GM12878 (cell line): ENCODE data around the gene HEPHL1. TPM values are rescaled to one million over a fixed set of nuclear protein-coding genes. Genes with fewer than 3 reads are reported as not detected.

ENCODE experiments used
- ATAC-seq: fragments of 200-7000 bp; cut with Tn5 transposase; 3 replicates; pipeline ENCODE4 v1.9.1; 2020; ENCODE audit warnings: mild to moderate bottlenecking, moderate library complexity
- BruUV-seq: library from RNA; stranded (reverse); fragments of 400-500 nt; replicated peaks from 2 replicates; lab custom pipeline; 2021; lab: Mats Ljungman, UMichigan
- CTCF ChIA-PET: fragments of 300-600 bp; sonication (Branson Sonifier 250); formaldehyde crosslinking; extraction: SDS; loops from one replicate; lab custom pipeline; 2021; ENCODE audit warnings: inconsistent platforms; lab: Yijun Ruan, JAX
- POLR2A ChIA-PET: fragments of 350-600 bp; formaldehyde crosslinking; extraction: SDS; loops from one replicate; lab custom pipeline; 2021; ENCODE audit warnings: inconsistent platforms; lab: Charles Lee
- RAD21 ChIA-PET: fragments of 300-600 bp; sonication (Branson Sonifier 250); formaldehyde crosslinking; loops from one replicate; lab custom pipeline; 2023; ENCODE audit warnings: antibody characterized with exemption; ENCODE audit not compliant: unreplicated experiment; lab: Charles Lee
- SMC1A ChIA-PET: fragments of 300-600 bp; sonication (Branson Sonifier 250); formaldehyde crosslinking; loops from one replicate; lab custom pipeline; 2023; ENCODE audit not compliant: unreplicated experiment, uncharacterized antibody; lab: Charles Lee
- DNase-seq: peaks from one replicate; pipeline ENCODE4 v3.0.0-alpha.2; 2011; ENCODE audit warnings: low read depth, low spot score
- FAIRE-seq: peaks from 3 replicates; lab custom pipeline; 2011; peaks lifted over from hg19 to GRCh38; lab: Jason Lieb, UNC
- H2AFZ ChIP-seq: 2 replicates; pipeline ENCODE4 v1.6.0; 2011; ENCODE audit warnings: low read depth, low read length, control low read depth; ENCODE audit not compliant: control insufficient read depth
- H3K27ac ChIP-seq: 2 replicates; pipeline ENCODE4 v1.5.1; 2011; ENCODE audit warnings: control low read depth; ENCODE audit not compliant: control insufficient read depth, insufficient read depth
- H3K27me3 ChIP-seq, 2 experiments: replicated peaks in 1 of 2; 2 replicates each; pipeline versions ENCODE4 v1.6.0 to v1.6.1; 2011; ENCODE audit warnings: low read length in 1 of 2; ENCODE audit not compliant: control insufficient read depth in 2 of 2, insufficient read depth in 2 of 2
- H3K36me3 ChIP-seq, 2 experiments: 2 replicates each; pipeline ENCODE4 v1.5.1; 2011; ENCODE audit warnings: low read length in 1 of 2; ENCODE audit not compliant: control insufficient read depth in 2 of 2, insufficient read depth in 2 of 2
- H3K4me1 ChIP-seq: 2 replicates; pipeline ENCODE4 v1.6.1; 2011; ENCODE audit warnings: mild to moderate bottlenecking, low read length, moderate library complexity, mixed read lengths; ENCODE audit not compliant: control insufficient read depth, insufficient read depth
- H3K4me2 ChIP-seq: 2 replicates; pipeline ENCODE4 v1.6.0; 2011; ENCODE audit warnings: control low read depth; ENCODE audit not compliant: control insufficient read depth, insufficient read depth
- H3K4me3 ChIP-seq: fragments of 200-600 bp; sonication (generic); 2 replicates; pipeline ENCODE4 v1.5.1; 2016
- H3K79me2 ChIP-seq: 2 replicates; pipeline ENCODE4 v1.6.0; 2011; ENCODE audit warnings: low read length; ENCODE audit not compliant: control insufficient read depth, insufficient read depth
- H3K9ac ChIP-seq: 2 replicates; pipeline ENCODE4 v1.8.0; 2011; ENCODE audit warnings: low read length, control low read depth, mixed read lengths; ENCODE audit not compliant: control insufficient read depth, insufficient read depth
- H3K9me3 ChIP-seq: replicated peaks from 3 replicates; pipeline ENCODE4 v1.5.1; 2011; ENCODE audit warnings: mild to moderate bottlenecking, low read length; ENCODE audit not compliant: control insufficient read depth, insufficient read depth
- H4K20me1 ChIP-seq: 2 replicates; pipeline ENCODE4 v1.6.0; 2011; ENCODE audit not compliant: control insufficient read depth, insufficient read depth
- NFIC ChIP-seq: IDR thresholded peaks from 2 replicates; pipeline ENCODE4 v1.6.1; 2012; ENCODE audit warnings: low read depth, mild to moderate bottlenecking, inconsistent platforms, low read length, moderate library complexity
- RB1 ChIP-seq: fragments of 450-650 bp; formaldehyde crosslinking; IDR thresholded peaks from 2 replicates; pipeline ENCODE4 v1.6.1; 2017; ENCODE audit warnings: mild to moderate bottlenecking, borderline replicate concordance
- WGBS: methylation state at CpG from one replicate; pipeline ENCODE4 v1.1.6; 2016; ENCODE audit warnings: low lambda C conversion rate; ENCODE audit not compliant: insufficient replicate concordance, insufficient coverage; ENCODE audit errors: missing lambda C conversion rate; 5-methylcytosine and 5-hydroxymethylcytosine counted together
- in situ Hi-C: fragments of 300-500 bp; cut with MboI; formaldehyde crosslinking; loops from 9 replicates; pipeline ENCODE4 v1.14.3; 2018; ENCODE audit warnings: mixed read lengths
- intact Hi-C: fragments of 100-400 bp; cut with micrococcal nuclease; formaldehyde crosslinking; loops from one replicate; pipeline ENCODE4 v1.14.2; 2022; ENCODE audit not compliant: unreplicated experiment
- polyA plus RNA-seq, 11 experiments: library from polyadenylated mRNA; depleted of rRNA in 4 of 11; unstranded in 6 of 11; stranded (reverse) in 5 of 11; fragments of >200 nt; fragmentation: Nextera tagmentation in 4 of 11; fragmentation: Illumina TruSeq in 1 of 11; extraction: Ambion mirVana in 4 of 11; extraction: Trizol in 1 of 11; gene quantifications; 1 replicate in 1 of 11; 2 replicates in 10 of 11; pipeline versions ENCODE4 v1.2.1 to v1.2.3, GENCODE V29; 2011 to 2016; ENCODE audit warnings: inconsistent platforms in 2 of 11, missing spikeins in 2 of 11, low read depth in 1 of 11
- total RNA-seq, 4 experiments: library from RNA; depleted of rRNA in 3 of 4; stranded (reverse); fragments of >200 nt in 3 of 4; fragmentation: Illumina TruSeq in 1 of 4; extraction: Trizol in 1 of 4; gene quantifications; 2 replicates each; pipeline versions ENCODE4 v1.2.1 to v1.2.3, GENCODE V29; 2013 to 2021

Gene HEPHL1
- total and polyA plus RNA-seq, 10 of the 15 experiments (the other 5 are each of a cell fraction or from before 2014, with no cell fraction given), result 0.02 to 0.08 (median 0.05) TPM; not detected in 6

- H3K4me2 ChIP-seq, result no peak overlapping the region
- ATAC-seq, result no peak
- H3K9me3 ChIP-seq, result no peaks in the 10 kb centered on the region
- intact Hi-C loops (no loop called here), in situ Hi-C loops (no loop called here)
- H3K27ac ChIP-seq, result no peak overlapping the region
- WGBS, result 95% methylated on average over 3 of the region's 3 CpGs
- no peak overlapping the region for H3K9ac ChIP-seq
- BruUV-seq, result no TSS peak
- no peaks in the 10 kb centered on the region for H3K36me3 ChIP-seq
- no peaks in the 10 kb centered on the region for H4K20me1 ChIP-seq
- ChIA-PET SMC1A (interaction anchor here (1.0 to 1.3 kb wide), 2 partner anchors 9 to 15 kb away, joined by 4 to 5 read pairs; no protein-coding TSS in a partner anchor), CTCF (interaction anchor here (1.0 to 1.4 kb wide), 2 partner anchors 10 to 25 kb away, joined by 5 read pairs; no protein-coding TSS in a partner anchor), RAD21 (no interaction called here), POLR2A (interaction anchor here (0.6 to 2.2 kb wide), 3 partner anchors 13 to 926 kb away, joined by 3 to 7 read pairs (median 6); no protein-coding TSS in a partner anchor)
- H3K4me3 ChIP-seq, result no peak overlapping the region
- H3K4me1 ChIP-seq, result peaks cover 14% of the 10 kb centered on the region
- FAIRE-seq, result no peak
- DNase-seq, result no peak
- H2AFZ ChIP-seq, result no peak overlapping the region
- TF ChIP-seq NFIC, result no peak
- peaks cover 36% of the 10 kb centered on the region for H3K79me2 ChIP-seq
- H3K27me3 ChIP-seq, result no peaks in the 10 kb centered on the region
These were observed 123.1 kb downstream of the HEPHL1 start for GRCh38 chr11:94144216-94144615.

- H3K27me3 ChIP-seq, result no peaks in the 10 kb centered on the region
- no peak for ATAC-seq
- peaks cover 16% of the 10 kb centered on the region for H3K4me1 ChIP-seq
- no peak overlapping the region for H2AFZ ChIP-seq
- ChIA-PET POLR2A (interaction anchor here (0.6 to 1.1 kb wide), 3 partner anchors 13 to 926 kb away, joined by 3 to 6 read pairs (median 3); no protein-coding TSS in a partner anchor), SMC1A (interaction anchor here (0.6 to 0.9 kb wide), 2 partner anchors 9 to 10 kb away, joined by 3 read pairs; no protein-coding TSS in a partner anchor), CTCF (interaction anchor here (1.0 to 1.4 kb wide), 2 partner anchors 10 to 25 kb away, joined by 5 read pairs; no protein-coding TSS in a partner anchor), RAD21 (no interaction called here)
- no peak overlapping the region for H3K4me2 ChIP-seq
- H3K27ac ChIP-seq, result no peak overlapping the region
- in situ Hi-C loops (no loop called here), intact Hi-C loops (no loop called here)
- H3K36me3 ChIP-seq, result no peaks in the 10 kb centered on the region
- no peak for TF ChIP-seq RB1
- H3K9me3 ChIP-seq, result no peaks in the 10 kb centered on the region
- no peak overlapping the region for H3K4me3 ChIP-seq
- 100% methylated on average over 1 of the region's 1 CpG for WGBS
- peaks cover 33% of the 10 kb centered on the region for H3K79me2 ChIP-seq
- no peak for DNase-seq
- H4K20me1 ChIP-seq, result no peaks in the 10 kb centered on the region
- no peak for FAIRE-seq
- no TSS peak for BruUV-seq
- H3K9ac ChIP-seq, result no peak overlapping the region
These were observed 123.5 kb downstream of the HEPHL1 start for GRCh38 chr11:94144664-94145063.
